Karpas-422 (cell line): ENCODE results near the gene PCDHAC2. TPM values are rescaled to one million over a fixed set of nuclear protein-coding genes. Genes with fewer than 3 reads are reported as not detected.

Source experiments
- DNase-seq: peaks from one replicate; pipeline ENCODE4 v3.0.0-alpha.2; 2015
- H2AFZ ChIP-seq: fragments of 200-600 bp; sonication (generic); 2 replicates; pipeline ENCODE4 v1.6.1; 2014; ENCODE audit warnings: antibody characterized with exemption, low read length, mixed read lengths
- H3K27ac ChIP-seq: fragments of 200-600 bp; sonication (generic); 2 replicates; pipeline ENCODE4 v1.5.1; 2014; ENCODE audit warnings: mild to moderate bottlenecking, low read length, moderate library complexity
- H3K27me3 ChIP-seq: fragments of 200-600 bp; sonication (generic); 2 replicates; pipeline ENCODE4 v1.6.1; 2014; ENCODE audit warnings: low read length, mixed read lengths
- H3K36me3 ChIP-seq: fragments of 200-600 bp; sonication (generic); 2 replicates; pipeline ENCODE4 v1.6.1; 2014; ENCODE audit warnings: low read length, mixed read lengths; ENCODE audit not compliant: insufficient read depth
- H3K4me1 ChIP-seq: fragments of 200-600 bp; sonication (generic); 2 replicates; pipeline ENCODE4 v1.6.1; 2014; ENCODE audit warnings: mild to moderate bottlenecking, low read length, mixed read lengths
- H3K4me2 ChIP-seq: fragments of 200-600 bp; sonication (generic); 2 replicates; pipeline ENCODE4 v1.6.1; 2014; ENCODE audit warnings: low read length, low read depth, mild to moderate bottlenecking; ENCODE audit not compliant: poor library complexity, severe bottlenecking
- H3K4me3 ChIP-seq: fragments of 200-600 bp; sonication (generic); 2 replicates; pipeline ENCODE4 v1.5.1; 2014; ENCODE audit warnings: mild to moderate bottlenecking, antibody characterized with exemption, low read length, mixed read lengths
- H3K79me2 ChIP-seq: fragments of 200-600 bp; sonication (generic); 2 replicates; pipeline ENCODE4 v1.6.1; 2014; ENCODE audit warnings: mild to moderate bottlenecking, low read length, mixed read lengths
- H3K9ac ChIP-seq: fragments of 200-600 bp; sonication (generic); 2 replicates; pipeline ENCODE4 v1.6.0; 2014; ENCODE audit warnings: low read length
- H3K9me2 ChIP-seq: fragments of 200-600 bp; sonication (generic), shearing (Covaris generic); replicated peaks from 2 replicates; pipeline ENCODE4 v1.6.0; 2014; ENCODE audit warnings: mild to moderate bottlenecking, low read length, moderate library complexity; ENCODE audit not compliant: insufficient read depth
- H3K9me3 ChIP-seq: fragments of 300-700, 200-600 bp; sonication (generic); 2 replicates; pipeline ENCODE4 v1.6.1; 2014; ENCODE audit warnings: low read length, mixed read lengths
- H4K20me1 ChIP-seq: fragments of 200-600 bp; sonication (generic); 2 replicates; pipeline ENCODE4 v1.6.1; 2014; ENCODE audit warnings: mild to moderate bottlenecking, antibody characterized with exemption, low read length, low read depth; ENCODE audit not compliant: insufficient read depth
- total RNA-seq: library from RNA; depleted of rRNA; stranded (reverse); fragments of >200 nt; shearing (Covaris generic); gene quantifications from 2 replicates; pipeline ENCODE4 v1.2.3, GENCODE V29; 2014; ENCODE audit warnings: low replicate concordance

The PCDHAC2 gene
- total RNA-seq, 1 experiment from 2014 or later, result not detected

- Histone ChIP-seq H3K27me3 (no peaks in the 10 kb centered on the region), H3K36me3 (no peaks in the 10 kb centered on the region), H3K4me3 (no peak overlapping the region), H3K79me2 (no peaks in the 10 kb centered on the region), H3K4me1 (no peaks in the 10 kb centered on the region), H4K20me1 (no peaks in the 10 kb centered on the region), H3K4me2 (no peak overlapping the region), H3K9ac (no peak overlapping the region), H3K9me2 (no peaks in the 10 kb centered on the region; the same call in 1 of the 2 replicates), H3K9me3 (no peaks in the 10 kb centered on the region), H3K27ac (no peak overlapping the region), H2AFZ (no peak overlapping the region)
- DNase-seq, result no peak
Measured at GRCh38 chr5:140946578-140946977, 19.7 kb upstream of the PCDHAC2 start.

- Histone ChIP-seq H3K9me2 (no peaks in the 10 kb centered on the region; the same call in 1 of the 2 replicates), H3K4me2 (no peak overlapping the region), H3K36me3 (no peaks in the 10 kb centered on the region), H4K20me1 (no peaks in the 10 kb centered on the region), H3K27me3 (no peaks in the 10 kb centered on the region), H3K9ac (no peak overlapping the region), H3K4me1 (no peaks in the 10 kb centered on the region), H3K79me2 (no peaks in the 10 kb centered on the region), H3K9me3 (no peaks in the 10 kb centered on the region), H2AFZ (no peak overlapping the region), H3K4me3 (no peak overlapping the region), H3K27ac (no peak overlapping the region)
- no peak for DNase-seq
Measured at GRCh38 chr5:140951636-140952035, 14.6 kb upstream of the PCDHAC2 start.

- H3K4me3 ChIP-seq, result no peak overlapping the region
- no peak overlapping the region for H3K4me2 ChIP-seq
- no peak overlapping the region for H3K9ac ChIP-seq
- H3K9me2 ChIP-seq, result no peaks in the 10 kb centered on the region; the same call in 1 of the 2 replicates
- no peak overlapping the region for H2AFZ ChIP-seq
- H3K36me3 ChIP-seq, result no peaks in the 10 kb centered on the region
- no peak for DNase-seq
- no peaks in the 10 kb centered on the region for H3K27me3 ChIP-seq
- H3K9me3 ChIP-seq, result no peaks in the 10 kb centered on the region
- no peak overlapping the region for H3K27ac ChIP-seq
- no peaks in the 10 kb centered on the region for H4K20me1 ChIP-seq
- no peaks in the 10 kb centered on the region for H3K4me1 ChIP-seq
- no peaks in the 10 kb centered on the region for H3K79me2 ChIP-seq
Measured at GRCh38 chr5:140953234-140953633, 13.0 kb upstream of the PCDHAC2 start.

- H4K20me1 ChIP-seq, result no peaks in the 10 kb centered on the region
- H3K9ac ChIP-seq, result no peak overlapping the region
- H3K4me3 ChIP-seq, result no peak overlapping the region
- no peak overlapping the region for H3K27ac ChIP-seq
- H3K36me3 ChIP-seq, result no peaks in the 10 kb centered on the region
- no peak overlapping the region for H2AFZ ChIP-seq
- no peak overlapping the region for H3K4me2 ChIP-seq
- DNase-seq, result no peak
- H3K9me2 ChIP-seq, result no peaks in the 10 kb centered on the region
- no peaks in the 10 kb centered on the region for H3K9me3 ChIP-seq
- H3K27me3 ChIP-seq, result no peaks in the 10 kb centered on the region
- H3K4me1 ChIP-seq, result no peaks in the 10 kb centered on the region
- no peaks in the 10 kb centered on the region for H3K79me2 ChIP-seq
Measured at GRCh38 chr5:140962190-140962589, 4.1 kb upstream of the PCDHAC2 start.

GRCh38 chr5:140964356-140964755, 1.9 kb upstream of the PCDHAC2 start:
- no peaks in the 10 kb centered on the region for H3K4me1 ChIP-seq
- no peaks in the 10 kb centered on the region for H3K79me2 ChIP-seq
- H3K4me2 ChIP-seq, result no peak overlapping the region
- no peak overlapping the region for H3K4me3 ChIP-seq
- no peaks in the 10 kb centered on the region for H4K20me1 ChIP-seq
- H3K9me3 ChIP-seq, result no peaks in the 10 kb centered on the region
- no peak overlapping the region for H3K27ac ChIP-seq
- H3K9me2 ChIP-seq, result no peaks in the 10 kb centered on the region
- no peak overlapping the region for H2AFZ ChIP-seq
- no peak overlapping the region for H3K9ac ChIP-seq
- H3K27me3 ChIP-seq, result no peaks in the 10 kb centered on the region
- H3K36me3 ChIP-seq, result no peaks in the 10 kb centered on the region
- DNase-seq, result no peak

- Histone ChIP-seq H3K4me2 (no peak overlapping the region), H3K36me3 (no peaks in the 10 kb centered on the region), H3K4me1 (peaks cover 4% of the 10 kb centered on the region), H3K79me2 (no peaks in the 10 kb centered on the region), H3K9me3 (no peaks in the 10 kb centered on the region), H3K27ac (no peak overlapping the region), H3K9me2 (no peaks in the 10 kb centered on the region), H2AFZ (no peak overlapping the region), H4K20me1 (no peaks in the 10 kb centered on the region), H3K9ac (no peak overlapping the region), H3K27me3 (no peaks in the 10 kb centered on the region), H3K4me3 (no peak overlapping the region)
- DNase-seq, result no peak
Measured at GRCh38 chr5:140965905-140966292, 377 bp upstream of the PCDHAC2 start.

DNA sequence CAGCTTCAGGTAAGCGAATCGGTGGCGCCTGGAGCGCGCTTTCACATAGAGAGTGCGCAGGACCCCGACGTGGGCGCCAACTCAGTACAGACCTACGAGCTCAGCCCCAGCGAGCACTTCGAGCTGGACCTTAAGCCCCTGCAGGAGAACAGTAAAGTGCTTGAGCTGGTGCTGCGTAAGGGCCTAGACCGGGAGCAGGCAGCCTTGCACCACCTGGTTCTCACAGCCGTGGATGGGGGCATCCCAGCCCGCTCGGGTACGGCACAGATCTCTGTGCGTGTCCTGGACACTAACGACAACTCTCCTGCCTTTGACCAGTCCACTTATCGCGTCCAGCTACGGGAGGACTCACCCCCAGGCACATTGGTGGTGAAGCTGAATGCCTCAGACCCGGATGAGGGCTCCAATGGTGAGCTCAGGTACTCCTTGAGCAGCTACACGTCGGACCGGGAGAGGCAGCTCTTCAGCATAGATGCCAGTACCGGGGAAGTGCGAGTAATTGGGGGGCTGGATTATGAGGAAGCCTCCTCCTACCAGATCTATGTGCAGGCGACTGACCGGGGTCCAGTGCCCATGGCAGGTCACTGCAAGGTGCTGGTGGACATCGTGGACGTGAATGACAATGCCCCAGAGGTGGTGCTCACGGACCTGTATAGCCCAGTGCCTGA, 1.1 kb downstream of the PCDHAC2 start:
- Histone ChIP-seq H3K9me3 (no peaks in the 10 kb centered on the region), H3K27ac (no peak overlapping the region), H3K4me3 (no peak overlapping the region), H3K9me2 (no peaks in the 10 kb centered on the region), H2AFZ (no peak overlapping the region), H3K79me2 (no peaks in the 10 kb centered on the region), H3K36me3 (no peaks in the 10 kb centered on the region), H3K4me2 (no peak overlapping the region), H4K20me1 (no peaks in the 10 kb centered on the region), H3K27me3 (no peaks in the 10 kb centered on the region), H3K9ac (no peak overlapping the region), H3K4me1 (peaks cover 9% of the 10 kb centered on the region)
- DNase-seq, result no peak

DNA sequence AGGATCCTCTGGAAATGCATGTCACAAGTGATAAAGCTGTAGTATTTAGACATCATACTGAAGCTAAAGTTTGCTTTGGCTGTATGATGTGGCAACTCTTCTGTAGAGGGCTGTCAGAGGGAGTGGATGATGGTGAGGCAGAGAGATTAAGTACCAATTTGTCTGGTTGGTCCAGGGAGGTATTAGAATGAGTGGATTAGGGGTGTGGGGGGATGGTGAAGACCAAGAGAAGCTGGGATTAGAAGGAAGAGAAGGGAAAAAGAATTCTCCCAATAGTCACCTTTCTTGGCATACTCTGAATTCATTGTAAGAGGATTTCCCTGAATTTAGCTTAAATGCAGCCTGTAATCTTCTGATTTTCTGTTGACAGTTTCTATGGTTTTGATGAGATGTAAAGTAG, 3.6 kb downstream of the PCDHAC2 start:
- H3K27me3 ChIP-seq, result no peaks in the 10 kb centered on the region
- no peaks in the 10 kb centered on the region for H3K79me2 ChIP-seq
- H3K36me3 ChIP-seq, result no peaks in the 10 kb centered on the region
- no peak overlapping the region for H3K27ac ChIP-seq
- H3K9me2 ChIP-seq, result no peaks in the 10 kb centered on the region
- H4K20me1 ChIP-seq, result no peaks in the 10 kb centered on the region
- no peak overlapping the region for H3K4me3 ChIP-seq
- no peak overlapping the region for H2AFZ ChIP-seq
- H3K9me3 ChIP-seq, result no peaks in the 10 kb centered on the region
- H3K9ac ChIP-seq, result no peak overlapping the region
- H3K4me1 ChIP-seq, result peaks cover 9% of the 10 kb centered on the region
- DNase-seq, result no peak
- H3K4me2 ChIP-seq, result no peak overlapping the region
